Measurements from ENCODE around the gene MBD3L5. TPM values are rescaled to one million over a fixed set of nuclear protein-coding genes. Genes with fewer than 3 reads are reported as not detected.
"Not testable (repeated sequence)": the region's sequence is repeated elsewhere in the genome, so short reads cannot be mapped to it uniquely, and the experiment has no call there.

The MBD3L5 gene
- total and polyA plus RNA-seq, 8 donors, result not detected

GRCh38 chr19:7006135-7006704, 24.2 kb upstream of the MBD3L5 start:
- H3K4me3 ChIP-seq, result no peak overlapping the region
- H3K27ac ChIP-seq, result no peak overlapping the region
- H3K4me1 ChIP-seq, result peaks cover 0 to 5% of the 10 kb centered on the region in 2 donors
- peaks cover 0 to 14% of the 10 kb centered on the region in 2 donors for H3K27me3 ChIP-seq
- DNase-seq (no peak), ATAC-seq (no peak)
- TF ChIP-seq, protein P1, sequence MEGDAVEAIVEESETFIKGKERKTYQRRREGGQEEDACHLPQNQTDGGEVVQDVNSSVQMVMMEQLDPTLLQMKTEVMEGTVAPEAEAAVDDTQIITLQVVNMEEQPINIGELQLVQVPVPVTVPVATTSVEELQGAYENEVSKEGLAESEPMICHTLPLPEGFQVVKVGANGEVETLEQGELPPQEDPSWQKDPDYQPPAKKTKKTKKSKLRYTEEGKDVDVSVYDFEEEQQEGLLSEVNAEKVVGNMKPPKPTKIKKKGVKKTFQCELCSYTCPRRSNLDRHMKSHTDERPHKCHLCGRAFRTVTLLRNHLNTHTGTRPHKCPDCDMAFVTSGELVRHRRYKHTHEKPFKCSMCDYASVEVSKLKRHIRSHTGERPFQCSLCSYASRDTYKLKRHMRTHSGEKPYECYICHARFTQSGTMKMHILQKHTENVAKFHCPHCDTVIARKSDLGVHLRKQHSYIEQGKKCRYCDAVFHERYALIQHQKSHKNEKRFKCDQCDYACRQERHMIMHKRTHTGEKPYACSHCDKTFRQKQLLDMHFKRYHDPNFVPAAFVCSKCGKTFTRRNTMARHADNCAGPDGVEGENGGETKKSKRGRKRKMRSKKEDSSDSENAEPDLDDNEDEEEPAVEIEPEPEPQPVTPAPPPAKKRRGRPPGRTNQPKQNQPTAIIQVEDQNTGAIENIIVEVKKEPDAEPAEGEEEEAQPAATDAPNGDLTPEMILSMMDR (IDR thresholded peaks at IDR 0.05), result no peak
- no peaks in the 10 kb centered on the region for H3K9me3 ChIP-seq
- H3K36me3 ChIP-seq, result no peaks in the 10 kb centered on the region
- intact Hi-C loops (cut with DNase I), result no loop called here

DNA sequence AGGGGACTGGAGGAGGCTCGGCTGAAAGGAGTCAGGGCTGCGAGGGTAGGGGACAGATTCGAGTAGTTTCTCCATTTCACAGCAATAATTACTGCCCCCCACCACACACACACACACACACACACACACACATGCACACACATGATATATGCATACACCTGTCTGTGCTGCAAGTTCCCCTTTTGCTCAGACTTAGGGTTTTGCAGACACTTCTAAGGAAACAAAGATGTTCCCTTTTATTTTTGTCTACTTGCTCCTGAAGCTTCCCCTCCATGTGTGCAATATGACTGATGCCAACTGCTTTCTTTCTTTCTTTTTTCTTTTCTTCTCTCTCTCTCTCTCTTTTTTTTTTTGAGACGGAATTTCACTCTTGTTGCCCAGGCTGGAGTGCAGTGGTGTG, 22.5 kb upstream of the MBD3L5 start:
- Histone ChIP-seq H3K36me3 (no peaks in the 10 kb centered on the region), H3K27ac (no peak overlapping the region), H3K27me3 (no peaks in the 10 kb centered on the region), H3K4me1 (peaks cover 0 to 5% of the 10 kb centered on the region in 2 donors), H3K9me3 (no peaks in the 10 kb centered on the region), H3K4me3 (no peak overlapping the region)
- intact Hi-C loops (cut with DNase I), result no loop called here
- DNase-seq, result no peak
- ATAC-seq, result no peak
- TF ChIP-seq, protein P1 (IDR thresholded peaks at IDR 0.05), result no peak

- no peak for ATAC-seq
- TF ChIP-seq, protein P1 (IDR thresholded peaks at IDR 0.05), result no peak
- intact Hi-C loops (cut with DNase I), result no loop called here
Measured at GRCh38 chr19:7010722-7011593, 19.4 kb upstream of the MBD3L5 start.

GRCh38 chr19:7013678-7014077, 16.7 kb upstream of the MBD3L5 start:
- Histone ChIP-seq H3K9me3 (no peaks in the 10 kb centered on the region), H3K4me3 (no peak overlapping the region), H3K27ac (no peak overlapping the region), H3K4me1 (peaks cover 0 to 5% of the 10 kb centered on the region in 2 donors), H3K36me3 (no peaks in the 10 kb centered on the region), H3K27me3 (no peaks in the 10 kb centered on the region)
- TF ChIP-seq, protein P1 (IDR thresholded peaks at IDR 0.05), result no peak
- intact Hi-C loops (cut with DNase I), result no loop called here
- DNase-seq, result no peak
- ATAC-seq, result no peak

More at GRCh38 chr19:7010722-7011593, 19.4 kb upstream of the MBD3L5 start:
- Histone ChIP-seq H3K27ac (no peak overlapping the region), H3K36me3 (no peaks in the 10 kb centered on the region), H3K27me3 (no peaks in the 10 kb centered on the region), H3K4me3 (no peak overlapping the region), H3K9me3 (no peaks in the 10 kb centered on the region), H3K4me1 (peaks cover 0 to 5% of the 10 kb centered on the region in 2 donors)
- DNase-seq, result no peak

DNA sequence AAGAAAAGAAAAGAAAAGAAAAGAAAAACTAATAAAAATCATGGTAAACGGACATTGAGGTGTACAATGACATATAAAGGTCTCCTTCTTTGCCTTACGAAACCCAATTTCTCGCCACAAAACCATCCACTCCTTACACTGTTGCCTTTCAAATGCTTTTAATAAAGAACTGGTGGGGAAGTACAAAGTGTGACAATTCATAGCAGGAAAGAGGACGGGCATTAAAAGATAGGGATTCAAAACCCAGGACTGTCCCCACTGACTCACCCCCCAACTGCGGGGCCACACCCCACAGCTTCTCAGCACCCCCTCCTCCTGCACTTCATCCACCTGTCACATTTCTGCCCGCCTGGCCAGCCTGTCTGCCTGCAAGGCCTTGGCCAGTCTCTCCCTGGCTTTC, 11.6 kb upstream of the MBD3L5 start:
- no peaks in the 10 kb centered on the region for H3K4me1 ChIP-seq
- H3K9me3 ChIP-seq, result no peaks in the 10 kb centered on the region
- H3K4me3 ChIP-seq, result no peak overlapping the region
- no peak overlapping the region for H3K27ac ChIP-seq
- H3K27me3 ChIP-seq, result no peaks in the 10 kb centered on the region
- ATAC-seq (no peak), DNase-seq (no peak)
- TF ChIP-seq, protein P1 (IDR thresholded peaks at IDR 0.05), result no peak
- no peaks in the 10 kb centered on the region for H3K36me3 ChIP-seq
- intact Hi-C loops (cut with DNase I), result no loop called here

GRCh38 chr19:7021331-7021730, 9.0 kb upstream of the MBD3L5 start, which contains the start of gene MBD3L2B:
Gene MBD3L2B, minus strand, starts transcription at chr19:7021431. Its CDS starts 34 bp downstream, at chr19:7021397.
- H3K4me1 ChIP-seq; intact Hi-C loops (cut with DNase I); ATAC-seq; H3K27me3 ChIP-seq; DNase-seq; H3K36me3 ChIP-seq; H3K9me3 ChIP-seq; H3K27ac ChIP-seq; H3K4me3 ChIP-seq: not testable (repeated sequence)

GRCh38 chr19:7028790-7029189, 1.6 kb upstream of the MBD3L5 start:
- H3K9me3 ChIP-seq; H3K36me3 ChIP-seq; H3K27me3 ChIP-seq; ATAC-seq; H3K27ac ChIP-seq; intact Hi-C loops (cut with DNase I); H3K4me3 ChIP-seq; H3K4me1 ChIP-seq; DNase-seq: not testable (repeated sequence)

DNA sequence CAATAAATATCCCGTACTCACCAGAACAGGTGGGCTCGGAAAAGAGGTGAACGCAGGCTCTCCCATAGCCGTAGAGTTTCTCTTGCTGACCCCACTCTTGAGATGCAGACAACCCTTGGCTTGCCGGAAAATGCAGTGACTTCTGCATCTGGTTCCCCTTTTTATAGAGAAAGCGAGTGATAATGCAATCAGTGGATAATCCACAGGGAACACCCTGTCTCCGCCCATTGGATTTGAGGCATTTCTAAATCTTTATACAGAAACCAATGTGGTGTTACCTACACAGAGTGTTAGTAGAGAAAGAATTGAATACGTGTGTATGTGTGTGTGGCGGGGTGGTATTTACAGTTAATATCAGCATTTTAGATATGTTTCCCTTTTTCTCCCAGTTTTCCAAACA, 9.7 kb downstream of the MBD3L5 start, which contains the start of gene MBD3L4:
Gene MBD3L4, minus strand, starts transcription at position 101 of the 400 bp plus-strand sequence. Its CDS starts 35 bp downstream, at position 66.
- H3K36me3 ChIP-seq; H3K4me1 ChIP-seq; H3K27me3 ChIP-seq; DNase-seq; H3K9me3 ChIP-seq; H3K4me3 ChIP-seq; H3K27ac ChIP-seq; intact Hi-C loops (cut with DNase I); ATAC-seq: not testable (repeated sequence)

All from left lung (tissue), 10 donors.